ENCODE measurements around the gene CHST8.

- TF ChIP-seq CTCF (IDR thresholded peaks at IDR 0.05; ENCODE audit: low read length) (no peak), EZH2phosphoT487 (IDR thresholded peaks at IDR 0.05; ENCODE audit: low read length) (no peak)
Observed at GRCh38 chr19:33726756-33727155, 105.0 kb downstream of the CHST8 start.
